Heart left ventricle (tissue), 13 donors: ENCODE measurements around the gene FPR2.

Source experiments
- POLR2A ChIP-seq, 2 donors: fragments of 450-650 bp; IDR thresholded peaks; one replicate each; pipeline ENCODE4 v1.6.1; 2017; ENCODE audit warnings: antibody characterized with exemption in 2 of 2, mild to moderate bottlenecking in 2 of 2, moderate library complexity in 2 of 2
- TF ChIP-seq, protein P1 (sequence below), 12 donors: fragments of 200-600 bp; sonication (generic) in 4 of 12; IDR thresholded peaks; one replicate each; pipeline versions ENCODE4 v1.5.0 to v1.8.0; 2018 to 2022; ENCODE audit warnings: antibody characterized with exemption in 12 of 12, mild to moderate bottlenecking in 5 of 12
- donor health status: ischemic (EF 13 %, LVEDD 7.1; RV severe dilation, severe dysfunction).
- donor health status: DM: no; HTN: yes; CAD: no.
- donor health status: DM: no; HTN: no; CAD: no.
- donor health status: ischemic (EF 25% LVEDD 6.9; RV normal size, moderate dysfunction).
- donor health status: ischemic (EF 25% LVEDD 5.7; RV mildly dilated, moderate dysfunction).
- donor health status: ischemic (EF 35%, LVEDD 5.7; RV mildly dilated, moderate dysfunction).
- donor health status: nonischemic (EF 11% LVEDD 7.7; RV severe dilation, severe dysfunction).
- donor health status: DM: yes; HTN: yes; CAD: no.
- donor health status: PGD.
- donor health status: ischemic (EF 29% LVEDD 5.4; RV normal size, mild dysfunction).
- donor health status: nonischemic (EF 23%, LVEDD 6.1; RV moderate dilation, normal function).

GRCh38 chr19:51811344-51811743 is 50.4 kb downstream of the FPR2 start:
- TF ChIP-seq, protein P1, sequence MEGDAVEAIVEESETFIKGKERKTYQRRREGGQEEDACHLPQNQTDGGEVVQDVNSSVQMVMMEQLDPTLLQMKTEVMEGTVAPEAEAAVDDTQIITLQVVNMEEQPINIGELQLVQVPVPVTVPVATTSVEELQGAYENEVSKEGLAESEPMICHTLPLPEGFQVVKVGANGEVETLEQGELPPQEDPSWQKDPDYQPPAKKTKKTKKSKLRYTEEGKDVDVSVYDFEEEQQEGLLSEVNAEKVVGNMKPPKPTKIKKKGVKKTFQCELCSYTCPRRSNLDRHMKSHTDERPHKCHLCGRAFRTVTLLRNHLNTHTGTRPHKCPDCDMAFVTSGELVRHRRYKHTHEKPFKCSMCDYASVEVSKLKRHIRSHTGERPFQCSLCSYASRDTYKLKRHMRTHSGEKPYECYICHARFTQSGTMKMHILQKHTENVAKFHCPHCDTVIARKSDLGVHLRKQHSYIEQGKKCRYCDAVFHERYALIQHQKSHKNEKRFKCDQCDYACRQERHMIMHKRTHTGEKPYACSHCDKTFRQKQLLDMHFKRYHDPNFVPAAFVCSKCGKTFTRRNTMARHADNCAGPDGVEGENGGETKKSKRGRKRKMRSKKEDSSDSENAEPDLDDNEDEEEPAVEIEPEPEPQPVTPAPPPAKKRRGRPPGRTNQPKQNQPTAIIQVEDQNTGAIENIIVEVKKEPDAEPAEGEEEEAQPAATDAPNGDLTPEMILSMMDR (IDR thresholded peaks at IDR 0.05) = no peak
- no peak for TF ChIP-seq POLR2A (IDR thresholded peaks at IDR 0.05)
